G401.6 (cell line): ENCODE data around the gene VANGL2.

Experiments used
- FAIRE-seq: peaks from 2 replicates; lab custom pipeline; 2012; peaks lifted over from hg19 to GRCh38; lab: Jason Lieb, UNC

VANGL2 gene

DNA sequence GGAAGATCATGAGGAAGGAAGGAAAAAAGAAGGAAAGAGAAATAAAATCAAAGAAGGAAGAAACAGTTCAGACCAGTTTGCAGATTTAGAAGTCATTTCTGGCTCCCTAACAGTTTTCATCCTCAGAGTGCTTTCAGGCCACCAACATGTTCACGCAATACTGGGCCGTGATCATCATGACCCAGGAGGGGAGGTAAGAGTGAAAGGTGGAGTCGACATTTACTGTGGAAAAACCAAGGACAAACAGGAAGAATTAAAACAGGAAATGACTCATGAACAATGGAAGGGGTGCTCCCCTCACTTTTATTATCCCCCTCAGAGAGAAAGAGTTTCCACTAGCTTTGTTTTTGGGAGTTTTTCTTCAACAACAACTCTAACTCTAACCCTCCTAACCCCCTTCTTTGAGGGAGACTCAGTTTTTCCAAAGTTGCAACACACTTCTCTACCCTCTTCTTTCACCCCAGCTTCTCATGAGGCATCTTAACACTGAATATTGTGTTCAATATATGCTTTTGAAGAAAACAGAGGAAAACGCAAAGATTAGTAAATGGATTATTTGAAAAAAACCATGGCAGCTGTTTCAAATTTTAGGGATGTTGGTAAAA lies 60.4 kb downstream of the VANGL2 start:
- FAIRE-seq: no peak

DNA sequence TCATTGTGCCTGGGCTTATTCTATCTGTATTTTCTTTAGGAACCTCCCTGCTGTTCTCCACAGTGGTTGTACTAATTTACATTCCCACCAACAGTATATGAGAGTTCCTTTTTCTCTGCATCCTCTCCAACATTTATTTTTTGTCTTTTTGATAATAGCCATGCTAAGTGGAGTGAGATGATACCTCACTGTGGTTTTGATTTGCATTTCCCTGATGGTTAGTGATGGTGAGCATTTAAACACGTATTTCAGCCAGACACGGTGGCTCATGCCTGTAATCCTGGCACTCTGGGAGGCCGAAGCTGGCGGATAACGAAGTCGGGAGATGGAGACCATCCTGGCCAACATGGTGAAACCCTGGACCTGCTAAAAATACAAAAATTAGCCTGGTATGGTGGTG lies 64.8 kb downstream of the VANGL2 start:
- no peak for FAIRE-seq

DNA sequence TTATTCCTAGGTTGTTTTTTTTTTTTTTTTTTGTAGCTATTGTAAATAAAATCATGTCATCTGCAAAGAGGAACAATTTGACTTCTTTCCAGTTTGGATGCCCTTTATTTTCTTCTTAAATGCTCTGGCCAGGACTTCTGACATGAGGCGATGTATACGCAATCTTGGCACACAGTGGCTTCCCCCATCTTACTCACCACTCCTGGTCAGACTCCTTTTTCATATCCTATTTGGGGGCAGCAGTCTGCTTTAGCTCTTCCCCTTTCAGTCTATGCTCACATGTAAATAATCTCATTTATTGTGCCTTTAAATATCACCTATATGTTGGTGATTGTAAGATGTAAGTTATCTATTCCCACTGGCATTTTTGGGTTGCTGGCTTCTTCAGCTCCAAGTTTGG lies 66.6 kb downstream of the VANGL2 start:
- no peak for FAIRE-seq

DNA sequence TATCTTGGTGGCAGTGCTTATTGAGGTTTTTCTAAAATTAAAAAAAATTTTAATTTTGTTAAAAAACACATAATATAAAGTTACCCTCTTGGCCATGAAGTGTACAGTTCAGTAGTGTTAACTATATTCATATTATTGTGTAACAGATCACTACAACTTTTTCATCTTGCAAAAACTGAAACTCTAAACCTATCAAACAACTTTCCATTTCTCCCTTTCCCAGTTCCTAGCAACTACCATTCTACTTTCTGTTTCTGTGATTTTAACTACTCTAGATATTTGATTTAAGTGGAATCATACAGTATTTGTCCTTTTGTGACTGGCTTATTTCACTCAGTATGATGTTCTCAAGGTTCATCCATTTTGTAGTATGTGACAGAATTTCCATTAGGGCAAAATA lies 67.2 kb downstream of the VANGL2 start:
- no peak for FAIRE-seq

DNA sequence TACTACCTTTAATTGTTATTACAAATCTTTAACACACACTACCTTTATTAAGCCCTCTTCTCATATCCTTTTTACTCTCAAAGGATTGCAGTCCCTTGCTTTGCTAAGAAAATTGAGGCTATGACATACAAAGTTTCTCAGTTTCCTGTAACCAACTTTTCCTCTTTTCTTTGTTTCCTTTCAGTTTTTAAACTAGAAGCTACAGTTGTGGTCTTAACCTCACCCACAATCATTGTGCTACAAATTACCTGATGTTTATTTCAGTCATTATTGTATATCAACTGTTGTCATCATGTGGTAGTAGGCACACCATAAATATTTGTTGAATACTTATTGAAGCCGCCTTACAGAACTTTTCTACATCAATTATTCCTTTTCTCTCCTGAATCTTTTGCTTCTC lies 70.9 kb downstream of the VANGL2 start:
- FAIRE-seq: no peak

DNA sequence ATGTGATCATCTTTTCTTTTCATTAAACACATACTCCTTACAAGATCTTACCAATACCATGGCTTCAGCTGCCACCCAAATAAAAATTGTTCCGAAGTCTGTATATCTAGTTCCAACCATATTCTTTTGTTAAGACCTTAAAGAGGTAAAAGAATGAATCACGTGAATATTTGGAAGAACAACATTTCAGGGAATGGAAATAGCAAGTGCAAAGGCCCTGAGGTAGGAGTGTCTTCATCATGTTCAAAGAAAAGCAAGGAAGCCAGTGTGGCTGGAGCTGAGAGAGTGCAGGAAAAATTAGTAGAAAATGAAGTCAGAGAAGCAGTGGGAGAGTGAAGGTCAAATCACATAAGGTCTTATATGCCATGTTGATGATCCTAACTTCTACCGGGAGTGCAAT lies 71.7 kb downstream of the VANGL2 start:
- no peak for FAIRE-seq

DNA sequence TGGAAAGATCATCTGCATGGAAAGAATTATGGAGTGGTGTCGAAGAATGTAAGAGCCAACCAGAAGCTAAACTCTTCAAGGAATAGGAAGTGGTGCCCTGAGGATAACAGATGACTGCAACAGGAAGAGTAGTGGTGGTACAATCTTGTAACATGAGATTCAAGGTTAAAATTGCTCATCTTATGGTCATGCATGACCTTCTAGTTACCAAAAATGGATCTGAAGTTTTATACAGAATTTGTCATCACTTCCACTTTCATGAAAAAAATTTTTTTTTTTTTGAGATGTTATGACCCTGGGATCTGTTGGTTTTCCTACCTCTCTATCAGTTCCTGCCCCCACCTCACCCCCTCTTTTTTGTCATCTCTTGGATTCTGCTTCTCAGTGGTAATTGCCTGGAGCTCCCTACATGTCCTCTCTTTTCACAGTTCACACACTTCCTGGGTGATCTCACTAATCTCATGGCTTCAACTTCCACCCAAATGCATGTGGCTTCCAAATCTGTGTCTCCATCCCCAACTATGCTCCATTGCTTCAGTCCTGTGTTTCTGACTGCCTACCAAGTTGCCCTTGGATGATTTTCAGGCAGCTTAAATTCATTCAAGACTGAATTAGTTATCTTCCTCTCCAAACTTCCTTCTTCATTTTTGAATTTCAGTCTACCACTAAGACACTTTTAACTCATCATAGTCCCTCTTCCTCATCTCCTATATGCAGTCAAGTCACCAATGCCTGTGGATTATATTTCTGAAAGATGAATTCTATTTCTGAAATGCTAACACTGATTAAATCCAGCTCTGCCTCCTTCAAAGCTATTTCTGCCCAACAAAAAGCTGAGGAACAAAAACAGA lies 74.3 kb downstream of the VANGL2 start:
- no peak for FAIRE-seq
